Measurements from ENCODE around the gene TRERF1. TPM values are rescaled to one million over a fixed set of nuclear protein-coding genes. Genes with fewer than 3 reads are reported as not detected.

The TRERF1 gene
- polyA plus RNA-seq, 1 donor (not counting 4 experiments of a cell fraction or from before 2014, with no cell fraction given), result 4.8 TPM

DNA sequence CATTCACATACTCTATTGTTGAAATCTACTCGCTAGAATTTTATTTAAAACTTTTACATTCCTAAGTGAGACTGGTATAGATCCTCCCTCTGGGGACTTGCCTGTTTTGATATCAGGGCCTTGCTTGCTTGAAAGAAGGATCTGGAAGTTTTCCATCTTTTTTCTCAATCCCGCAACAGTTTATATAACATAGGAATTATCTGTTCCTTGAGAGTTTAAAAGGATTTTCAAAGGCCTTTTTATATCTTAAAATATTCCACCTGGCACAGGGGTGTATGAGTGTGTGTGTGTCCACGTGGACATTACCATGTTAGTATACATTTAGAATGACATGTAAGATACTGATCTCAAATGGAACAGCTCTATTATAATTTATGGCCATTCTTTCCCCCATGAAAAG is 96.3 kb downstream of the TRERF1 start:
- FAIRE-seq (no peak), DNase-seq (ENCODE audit: low read depth, low spot score) (no peak)
- no peaks in the 10 kb centered on the region for H3K27me3 ChIP-seq (ENCODE audit: control insufficient read depth, extremely low read depth, insufficient read depth, low read length)
- H3K4me1 ChIP-seq (ENCODE audit: control insufficient read depth, extremely low read depth, insufficient read depth, low read length), result peaks cover 17% of the 10 kb centered on the region
- no peak overlapping the region for H3K4me3 ChIP-seq (ENCODE audit: control insufficient read depth in 2 of 3, extremely low read depth in 1 of 3, insufficient read depth in 2 of 3, low read depth in 1 of 3, low read length in 3 of 3)
- TF ChIP-seq, protein P1, sequence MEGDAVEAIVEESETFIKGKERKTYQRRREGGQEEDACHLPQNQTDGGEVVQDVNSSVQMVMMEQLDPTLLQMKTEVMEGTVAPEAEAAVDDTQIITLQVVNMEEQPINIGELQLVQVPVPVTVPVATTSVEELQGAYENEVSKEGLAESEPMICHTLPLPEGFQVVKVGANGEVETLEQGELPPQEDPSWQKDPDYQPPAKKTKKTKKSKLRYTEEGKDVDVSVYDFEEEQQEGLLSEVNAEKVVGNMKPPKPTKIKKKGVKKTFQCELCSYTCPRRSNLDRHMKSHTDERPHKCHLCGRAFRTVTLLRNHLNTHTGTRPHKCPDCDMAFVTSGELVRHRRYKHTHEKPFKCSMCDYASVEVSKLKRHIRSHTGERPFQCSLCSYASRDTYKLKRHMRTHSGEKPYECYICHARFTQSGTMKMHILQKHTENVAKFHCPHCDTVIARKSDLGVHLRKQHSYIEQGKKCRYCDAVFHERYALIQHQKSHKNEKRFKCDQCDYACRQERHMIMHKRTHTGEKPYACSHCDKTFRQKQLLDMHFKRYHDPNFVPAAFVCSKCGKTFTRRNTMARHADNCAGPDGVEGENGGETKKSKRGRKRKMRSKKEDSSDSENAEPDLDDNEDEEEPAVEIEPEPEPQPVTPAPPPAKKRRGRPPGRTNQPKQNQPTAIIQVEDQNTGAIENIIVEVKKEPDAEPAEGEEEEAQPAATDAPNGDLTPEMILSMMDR (optimal IDR thresholded peaks at IDR 0.05 in 1 of 3, IDR thresholded peaks at IDR 0.05 in 1 of 3, conservative IDR thresholded peaks at IDR 0.05 in 1 of 3; ENCODE audit: extremely low read depth in 1 of 3, insufficient read depth in 2 of 3, low read length in 3 of 3), result no peak
- TF ChIP-seq EZH2 (IDR thresholded peaks at IDR 0.05; ENCODE audit: low read length), result no peak
- H3K36me3 ChIP-seq (ENCODE audit: control insufficient read depth in 2 of 2, extremely low read depth in 1 of 2, insufficient read depth in 2 of 2, low read length in 2 of 2), result peaks cover 0 to 3% of the 10 kb centered on the region in 2 experiments
- no peak overlapping the region for H2AFZ ChIP-seq (ENCODE audit: control insufficient read depth, low read length)
- H3K9me1 ChIP-seq (ENCODE audit: control insufficient read depth, extremely low read depth, insufficient read depth, low read length), result peaks cover 3% of the 10 kb centered on the region
- H3K4me2 ChIP-seq (ENCODE audit: control insufficient read depth, extremely low read depth, insufficient read depth, low read depth, low read length), result no peak overlapping the region
- H3K9ac ChIP-seq (ENCODE audit: control insufficient read depth, extremely low read depth, insufficient read depth, low read length), result no peak overlapping the region
- H3K27ac ChIP-seq (ENCODE audit: control insufficient read depth, insufficient read depth, low read length), result no peak overlapping the region
- H3K79me2 ChIP-seq (ENCODE audit: control insufficient read depth, insufficient read depth, low read length), result no peaks in the 10 kb centered on the region
- no peaks in the 10 kb centered on the region for H3K9me3 ChIP-seq (ENCODE audit: control insufficient read depth, low read depth, low read length)
- H4K20me1 ChIP-seq (ENCODE audit: control insufficient read depth, extremely low read depth, insufficient read depth, low read length), result no peaks in the 10 kb centered on the region
- dilution Hi-C loops (cut with MboI; ENCODE audit: extremely low pct_ligation_motif_present, low sequenced_read_pairs), result no loop called here

DNA sequence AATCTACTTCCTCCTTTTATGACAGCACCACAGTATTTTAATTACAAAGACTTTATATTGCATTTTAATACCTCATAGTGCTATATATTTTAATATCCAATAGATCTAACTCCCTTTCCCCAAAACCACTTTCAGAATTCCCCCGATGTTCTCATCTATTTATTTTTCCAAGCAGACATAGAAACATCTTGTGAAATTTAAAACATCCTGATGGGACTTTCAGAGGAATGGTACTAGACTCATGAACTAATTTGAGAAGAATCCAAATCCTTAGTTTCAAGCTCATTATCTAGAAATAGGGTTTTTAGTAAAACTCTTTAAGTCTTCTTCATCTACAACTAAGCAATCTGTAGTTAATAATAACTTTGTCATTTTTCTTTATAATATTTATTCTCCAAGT is 97.0 kb downstream of the TRERF1 start:
- H3K4me3 ChIP-seq (ENCODE audit: control insufficient read depth in 2 of 3, extremely low read depth in 1 of 3, insufficient read depth in 2 of 3, low read depth in 1 of 3, low read length in 3 of 3), result no peak overlapping the region
- no peak for DNase-seq (ENCODE audit: low read depth, low spot score)
- no peaks in the 10 kb centered on the region for H3K79me2 ChIP-seq (ENCODE audit: control insufficient read depth, insufficient read depth, low read length)
- TF ChIP-seq, protein P1 (optimal IDR thresholded peaks at IDR 0.05 in 1 of 3, IDR thresholded peaks at IDR 0.05 in 1 of 3, conservative IDR thresholded peaks at IDR 0.05 in 1 of 3; ENCODE audit: extremely low read depth in 1 of 3, insufficient read depth in 2 of 3, low read length in 3 of 3), result no peak
- TF ChIP-seq EZH2 (IDR thresholded peaks at IDR 0.05; ENCODE audit: low read length), result no peak
- peaks cover 3% of the 10 kb centered on the region for H3K9me1 ChIP-seq (ENCODE audit: control insufficient read depth, extremely low read depth, insufficient read depth, low read length)
- H4K20me1 ChIP-seq (ENCODE audit: control insufficient read depth, extremely low read depth, insufficient read depth, low read length), result no peaks in the 10 kb centered on the region
- FAIRE-seq, result no peak
- dilution Hi-C loops (cut with MboI; ENCODE audit: extremely low pct_ligation_motif_present, low sequenced_read_pairs), result no loop called here
- no peak overlapping the region for H3K4me2 ChIP-seq (ENCODE audit: control insufficient read depth, extremely low read depth, insufficient read depth, low read depth, low read length)
- H3K27ac ChIP-seq (ENCODE audit: control insufficient read depth, insufficient read depth, low read length), result no peak overlapping the region
- H3K9ac ChIP-seq (ENCODE audit: control insufficient read depth, extremely low read depth, insufficient read depth, low read length), result no peak overlapping the region
- H3K27me3 ChIP-seq (ENCODE audit: control insufficient read depth, extremely low read depth, insufficient read depth, low read length), result no peaks in the 10 kb centered on the region
- H3K9me3 ChIP-seq (ENCODE audit: control insufficient read depth, low read depth, low read length), result no peaks in the 10 kb centered on the region
- no peak overlapping the region for H2AFZ ChIP-seq (ENCODE audit: control insufficient read depth, low read length)
- H3K36me3 ChIP-seq (ENCODE audit: control insufficient read depth in 2 of 2, extremely low read depth in 1 of 2, insufficient read depth in 2 of 2, low read length in 2 of 2), result peaks cover 0 to 3% of the 10 kb centered on the region in 2 experiments
- peaks cover 17% of the 10 kb centered on the region for H3K4me1 ChIP-seq (ENCODE audit: control insufficient read depth, extremely low read depth, insufficient read depth, low read length)

Measured in keratinocyte (primary cell).